Bronchial epithelial cell (primary cell): Measurements from ENCODE around the gene GIMD1. TPM values are rescaled to one million over a fixed set of nuclear protein-coding genes. Genes with fewer than 3 reads are reported as not detected.

Experiments used
- DNase-seq: peaks from one replicate; pipeline ENCODE4 v3.0.0-alpha.2; 2010; ENCODE audit warnings: low read depth
- FAIRE-seq: peaks from 2 replicates; lab custom pipeline; 2011; peaks lifted over from hg19 to GRCh38; lab: Jason Lieb, UNC
- H3K27me3 ChIP-seq: 2 replicates; pipeline ENCODE4 v1.5.1; 2011; ENCODE audit warnings: low read length; ENCODE audit not compliant: control insufficient read depth, insufficient read depth
- H3K36me3 ChIP-seq: 2 replicates; pipeline ENCODE4 v1.5.1; 2011; ENCODE audit warnings: low read length; ENCODE audit not compliant: control insufficient read depth, insufficient read depth
- H3K4me3 ChIP-seq: 2 replicates; pipeline ENCODE4 v1.5.1; 2011; ENCODE audit warnings: mild to moderate bottlenecking, low read depth, low read length, control low read depth
- CTCF ChIP-seq: IDR thresholded peaks from 2 replicates; pipeline ENCODE4 v1.5.1; 2011; ENCODE audit warnings: mild to moderate bottlenecking, moderate library complexity, low read length, control low read depth, inconsistent platforms; ENCODE audit not compliant: insufficient read depth, severe bottlenecking
- total RNA-seq: library from RNA; depleted of rRNA; stranded (reverse); fragments of >200 nt; gene quantifications from 2 replicates; pipeline ENCODE4 v1.2.1, GENCODE V29; 2014

The GIMD1 gene
- total RNA-seq, 1 donor from 2014 or later = not detected

- H3K4me3 ChIP-seq = no peak overlapping the region
- TF ChIP-seq CTCF = no peak
- DNase-seq = no peak
- H3K27me3 ChIP-seq = no peaks in the 10 kb centered on the region
- H3K36me3 ChIP-seq = no peaks in the 10 kb centered on the region
- FAIRE-seq = no peak
Observed at GRCh38 chr4:106385853-106386393, 17.3 kb upstream of the GIMD1 start.

- H3K27me3 ChIP-seq = no peaks in the 10 kb centered on the region
- FAIRE-seq = no peak
- TF ChIP-seq CTCF = no peak
Observed at GRCh38 chr4:106384878-106385277, 16.3 kb upstream of the GIMD1 start.

GRCh38 chr4:106380179-106380578, 11.6 kb upstream of the GIMD1 start:
- Histone ChIP-seq H3K4me3 (no peak overlapping the region), H3K27me3 (no peaks in the 10 kb centered on the region), H3K36me3 (no peaks in the 10 kb centered on the region)
- no peak for TF ChIP-seq CTCF
- DNase-seq (no peak), FAIRE-seq (no peak)

More at GRCh38 chr4:106384878-106385277, 16.3 kb upstream of the GIMD1 start:
- DNase-seq = no peak
- no peak overlapping the region for H3K4me3 ChIP-seq
- no peaks in the 10 kb centered on the region for H3K36me3 ChIP-seq

GRCh38 chr4:106373026-106373425, 4.4 kb upstream of the GIMD1 start:
- no peak overlapping the region for H3K4me3 ChIP-seq
- no peak for TF ChIP-seq CTCF
- no peak for FAIRE-seq
- no peak for DNase-seq
- no peaks in the 10 kb centered on the region for H3K27me3 ChIP-seq
- H3K36me3 ChIP-seq = no peaks in the 10 kb centered on the region

- no peak for TF ChIP-seq CTCF
- Histone ChIP-seq H3K4me3 (no peak overlapping the region), H3K27me3 (no peaks in the 10 kb centered on the region), H3K36me3 (no peaks in the 10 kb centered on the region)
- DNase-seq (no peak), FAIRE-seq (no peak)
Observed at GRCh38 chr4:106371161-106371560, 2.6 kb upstream of the GIMD1 start.

GRCh38 chr4:106370214-106370613, 1.6 kb upstream of the GIMD1 start:
- TF ChIP-seq CTCF = no peak
- no peak overlapping the region for H3K4me3 ChIP-seq
- H3K36me3 ChIP-seq = no peaks in the 10 kb centered on the region
- no peaks in the 10 kb centered on the region for H3K27me3 ChIP-seq
- FAIRE-seq = no peak
- no peak for DNase-seq
